Measurements from ENCODE around the gene FOXD4L4. TPM values are rescaled to one million over a fixed set of nuclear protein-coding genes. Genes with fewer than 3 reads are reported as not detected.
"Not testable (repeated sequence)": the region's sequence is repeated elsewhere in the genome, so short reads cannot be mapped to it uniquely, and the experiment has no call there.

FOXD4L4 gene
- total RNA-seq = 0.20 and 0.25 TPM in 2 replicates

DNA sequence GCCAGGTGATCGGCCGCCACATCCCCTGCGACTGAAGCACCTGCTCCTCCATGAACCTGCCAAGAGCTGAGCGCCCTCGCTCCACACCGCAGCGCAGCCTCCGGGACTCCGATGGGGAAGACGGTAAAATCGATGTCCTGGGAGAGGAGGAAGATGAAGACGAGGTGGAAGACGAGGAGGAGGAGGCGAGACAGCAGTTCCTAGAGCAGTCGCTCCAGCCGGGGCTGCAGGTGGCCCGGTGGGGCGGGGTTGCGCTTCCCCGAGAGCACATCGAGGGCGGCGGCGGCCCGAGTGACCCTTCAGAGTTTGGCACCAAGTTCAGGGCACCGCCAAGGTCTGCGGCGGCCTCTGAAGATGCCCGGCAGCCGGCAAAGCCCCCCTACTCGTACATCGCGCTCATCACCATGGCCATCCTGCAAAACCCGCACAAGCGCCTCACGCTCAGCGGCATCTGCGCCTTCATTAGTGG, at the start of gene FOXD4L4:
FOXD4L4 (plus strand) TSS at position 51 of the 469 bp plus-strand sequence; CDS start at position 51, 0 bp downstream.
- not testable (repeated sequence) for DNase-seq (ENCODE audit: low read depth, low spot score)

DNA sequence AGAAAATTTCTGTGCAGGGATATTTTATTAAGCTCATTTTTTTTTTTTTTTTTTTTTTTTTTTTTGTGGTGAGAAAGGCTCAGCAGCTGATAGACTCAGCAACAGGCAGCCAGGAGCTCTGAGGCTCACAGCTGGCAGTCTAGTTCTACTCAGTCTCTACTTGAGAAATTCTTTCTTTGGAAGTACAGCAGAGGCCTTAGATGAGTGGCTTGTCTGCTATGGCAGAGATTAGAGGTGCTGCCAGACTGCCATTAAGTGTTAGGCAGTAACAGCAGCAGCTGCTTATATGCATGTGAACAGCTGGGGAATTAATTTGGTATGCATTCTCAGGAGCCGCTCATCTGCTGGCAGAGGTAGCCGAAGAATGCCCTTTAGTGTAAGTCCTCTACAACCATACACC, 33.4 kb upstream of the FOXD4L4 start:
- DNase-seq (ENCODE audit: low read depth, low spot score) = not testable (repeated sequence)

DNA sequence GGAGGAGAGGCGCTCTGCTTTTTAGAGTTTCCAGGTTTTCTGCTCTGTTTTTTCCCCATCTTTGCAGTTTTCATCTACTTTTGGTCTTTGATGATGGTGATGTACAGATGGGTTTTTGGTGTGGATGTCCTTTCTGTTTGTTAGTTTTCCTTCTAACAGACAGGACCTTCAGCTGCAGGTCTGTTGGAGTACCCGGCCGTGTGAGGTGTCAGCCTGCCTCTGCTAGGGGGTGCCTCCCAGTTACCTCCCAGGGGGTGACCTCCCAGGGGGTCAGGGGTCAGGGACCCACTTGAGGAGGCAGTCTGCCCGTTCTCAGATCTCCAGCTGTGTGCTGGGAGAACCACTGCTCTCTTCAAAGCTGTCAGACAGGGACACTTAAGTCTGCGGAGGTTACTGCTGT, 22.5 kb upstream of the FOXD4L4 start:
- not testable (repeated sequence) for DNase-seq (ENCODE audit: low read depth, low spot score)

DNA sequence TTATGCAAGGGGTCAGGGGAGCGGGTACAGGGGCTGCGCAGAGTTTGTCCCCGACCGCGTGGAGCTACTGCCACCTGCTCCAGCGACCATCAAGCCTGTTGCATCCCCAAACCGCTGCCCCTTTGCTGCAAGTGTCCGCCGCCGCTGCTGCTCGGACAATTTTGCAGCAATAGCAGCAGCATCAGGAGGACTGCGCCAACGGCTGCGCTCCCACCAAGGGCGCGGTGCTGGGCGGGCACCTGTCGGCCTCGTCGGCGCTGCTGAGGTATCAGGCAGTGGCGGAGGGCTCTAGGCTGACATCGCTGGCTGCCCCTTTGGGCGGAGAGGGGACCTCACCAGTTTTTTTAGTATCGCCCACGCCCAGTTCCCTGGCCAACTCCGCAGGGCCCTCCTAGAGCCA, 1.2 kb downstream of the FOXD4L4 start:
- DNase-seq (ENCODE audit: low read depth, low spot score) = not testable (repeated sequence)

Other genes with a start within 250 kb of the FOXD4L4 start
- 24.9 and 34.7 TPM in 2 replicates for gene ZNG1E, start 61.2 kb upstream of the FOXD4L4 start, total RNA-seq

Data from pulmonary artery endothelial cell (primary cell).